ENCODE measurements around the gene IRAK1BP1.
"Not testable (repeated sequence)": the region's sequence is repeated elsewhere in the genome, so short reads cannot be mapped to it uniquely, and the experiment has no call there.

The IRAK1BP1 gene

GRCh38 chr6:78909391-78909790 is 42.0 kb downstream of the IRAK1BP1 start:
- TF ChIP-seq POLR2AphosphoS5 (IDR thresholded peaks at IDR 0.05; ENCODE audit: borderline replicate concordance, low read depth, low read length): peak; percentile 38; the same call in 1 of the 2 replicates
- TF ChIP-seq EZH2 (IDR thresholded peaks at IDR 0.05): no peak
- no peak for TF ChIP-seq FOXP2 (optimal IDR thresholded peaks at IDR 0.05; ENCODE audit: control extremely low read depth, extremely low read length, insufficient read depth)
- peak overlapping the region; percentile 92 for H3K27ac ChIP-seq
- peak overlapping the region; percentile 35 for H3K4me3 ChIP-seq
- peak; percentile 64 for DNase-seq (ENCODE audit: low read depth, low spot score)
- H3K9me3 ChIP-seq (ENCODE audit: low read depth, low read length): no peaks in the 10 kb centered on the region
- no peaks in the 10 kb centered on the region for H3K36me3 ChIP-seq (ENCODE audit: insufficient read depth, low read length)
- H3K9ac ChIP-seq (ENCODE audit: insufficient read length): no peak overlapping the region

GRCh38 chr6:78910010-78910409 is 42.7 kb downstream of the IRAK1BP1 start:
- no peak for TF ChIP-seq EZH2 (IDR thresholded peaks at IDR 0.05)
- no peak for TF ChIP-seq FOXP2 (optimal IDR thresholded peaks at IDR 0.05; ENCODE audit: control extremely low read depth, extremely low read length, insufficient read depth)
- no peak for TF ChIP-seq POLR2AphosphoS5 (IDR thresholded peaks at IDR 0.05; ENCODE audit: borderline replicate concordance, low read depth, low read length)
- Histone ChIP-seq H3K9me3 (ENCODE audit: low read depth, low read length) (no peaks in the 10 kb centered on the region), H3K27ac (peak overlapping the region; percentile 92), H3K4me3 (peak overlapping the region; percentile 35; the same call in 1 of the 2 replicates), H3K9ac (ENCODE audit: insufficient read length) (no peak overlapping the region), H3K36me3 (ENCODE audit: insufficient read depth, low read length) (no peaks in the 10 kb centered on the region)
- DNase-seq (ENCODE audit: low read depth, low spot score): no peak

- no peaks in the 10 kb centered on the region for H3K9me3 ChIP-seq (ENCODE audit: low read depth, low read length)
- H3K27ac ChIP-seq: no peak overlapping the region
- H3K4me3 ChIP-seq: no peak overlapping the region
- no peak for DNase-seq (ENCODE audit: low read depth, low spot score)
- no peak for TF ChIP-seq FOXP2 (optimal IDR thresholded peaks at IDR 0.05; ENCODE audit: control extremely low read depth, extremely low read length, insufficient read depth)
- TF ChIP-seq EZH2 (IDR thresholded peaks at IDR 0.05): no peak
- no peak for TF ChIP-seq POLR2AphosphoS5 (IDR thresholded peaks at IDR 0.05; ENCODE audit: borderline replicate concordance, low read depth, low read length)
- H3K36me3 ChIP-seq (ENCODE audit: insufficient read depth, low read length): no peaks in the 10 kb centered on the region
- no peak overlapping the region for H3K9ac ChIP-seq (ENCODE audit: insufficient read length)
These were observed 43.3 kb downstream of the IRAK1BP1 start for GRCh38 chr6:78910591-78911171.

GRCh38 chr6:78911218-78911940 is 44.0 kb downstream of the IRAK1BP1 start:
- Histone ChIP-seq H3K27ac (no peak overlapping the region), H3K4me3 (no peak overlapping the region), H3K9ac (ENCODE audit: insufficient read length) (no peak overlapping the region), H3K36me3 (ENCODE audit: insufficient read depth, low read length) (no peaks in the 10 kb centered on the region), H3K9me3 (ENCODE audit: low read depth, low read length) (no peaks in the 10 kb centered on the region)
- no peak for DNase-seq (ENCODE audit: low read depth, low spot score)
- TF ChIP-seq EZH2 (IDR thresholded peaks at IDR 0.05) (no peak), POLR2AphosphoS5 (IDR thresholded peaks at IDR 0.05; ENCODE audit: borderline replicate concordance, low read depth, low read length) (no peak), FOXP2 (optimal IDR thresholded peaks at IDR 0.05; ENCODE audit: control extremely low read depth, extremely low read length, insufficient read depth) (no peak)

GRCh38 chr6:78916411-78916810 is 49.1 kb downstream of the IRAK1BP1 start:
- no peak overlapping the region for H3K9ac ChIP-seq (ENCODE audit: insufficient read length)
- no peak overlapping the region for H3K27ac ChIP-seq
- H3K36me3 ChIP-seq (ENCODE audit: insufficient read depth, low read length): no peaks in the 10 kb centered on the region
- no peaks in the 10 kb centered on the region for H3K9me3 ChIP-seq (ENCODE audit: low read depth, low read length)
- TF ChIP-seq EZH2 (IDR thresholded peaks at IDR 0.05): no peak
- TF ChIP-seq POLR2AphosphoS5 (IDR thresholded peaks at IDR 0.05; ENCODE audit: borderline replicate concordance, low read depth, low read length): no peak
- TF ChIP-seq FOXP2 (optimal IDR thresholded peaks at IDR 0.05; ENCODE audit: control extremely low read depth, extremely low read length, insufficient read depth): no peak
- no peak for DNase-seq (ENCODE audit: low read depth, low spot score)
- H3K4me3 ChIP-seq: no peak overlapping the region

- Histone ChIP-seq H3K9ac (ENCODE audit: insufficient read length) (no peak overlapping the region), H3K9me3 (ENCODE audit: low read depth, low read length) (no peaks in the 10 kb centered on the region), H3K27ac (no peak overlapping the region), H3K4me3 (no peak overlapping the region), H3K36me3 (ENCODE audit: insufficient read depth, low read length) (no peaks in the 10 kb centered on the region)
- TF ChIP-seq POLR2AphosphoS5 (IDR thresholded peaks at IDR 0.05; ENCODE audit: borderline replicate concordance, low read depth, low read length) (no peak), EZH2 (IDR thresholded peaks at IDR 0.05) (no peak), FOXP2 (optimal IDR thresholded peaks at IDR 0.05; ENCODE audit: control extremely low read depth, extremely low read length, insufficient read depth) (no peak)
- no peak for DNase-seq (ENCODE audit: low read depth, low spot score)
These were observed 50.4 kb downstream of the IRAK1BP1 start for GRCh38 chr6:78917788-78918187.

GRCh38 chr6:78921168-78921567 is 53.8 kb downstream of the IRAK1BP1 start:
- H3K9me3 ChIP-seq (ENCODE audit: low read depth, low read length): not testable (repeated sequence)

GRCh38 chr6:78925317-78925716 is 58.0 kb downstream of the IRAK1BP1 start:
- TF ChIP-seq POLR2AphosphoS5 (IDR thresholded peaks at IDR 0.05; ENCODE audit: borderline replicate concordance, low read depth, low read length) (no peak), FOXP2 (optimal IDR thresholded peaks at IDR 0.05; ENCODE audit: control extremely low read depth, extremely low read length, insufficient read depth) (no peak), EZH2 (IDR thresholded peaks at IDR 0.05) (no peak)
- H3K4me3 ChIP-seq: no peak overlapping the region
- H3K9ac ChIP-seq (ENCODE audit: insufficient read length): no peak overlapping the region

More at GRCh38 chr6:78921168-78921567, 53.8 kb downstream of the IRAK1BP1 start:
- not testable (repeated sequence) for H3K9ac ChIP-seq (ENCODE audit: insufficient read length); DNase-seq (ENCODE audit: low read depth, low spot score); H3K36me3 ChIP-seq (ENCODE audit: insufficient read depth, low read length); H3K27ac ChIP-seq; H3K4me3 ChIP-seq

More at GRCh38 chr6:78925317-78925716, 58.0 kb downstream of the IRAK1BP1 start:
- H3K27ac ChIP-seq: no peak overlapping the region
- DNase-seq (ENCODE audit: low read depth, low spot score): no peak
- no peaks in the 10 kb centered on the region for H3K9me3 ChIP-seq (ENCODE audit: low read depth, low read length)
- H3K36me3 ChIP-seq (ENCODE audit: insufficient read depth, low read length): no peaks in the 10 kb centered on the region
